H9 (cell line): ENCODE data around the gene CCNG1. TPM values are rescaled to one million over a fixed set of nuclear protein-coding genes. Genes with fewer than 3 reads are reported as not detected.

Source experiments
- DNase-seq: peaks from one replicate; pipeline ENCODE4 v3.0.0-alpha.2; 2017
- H2AFZ ChIP-seq: one replicate; pipeline ENCODE4 v1.6.1; 2013; ENCODE audit warnings: mild to moderate bottlenecking, low read length, control low read depth, moderate library complexity
- H2AK5ac ChIP-seq: 2 replicates; pipeline ENCODE4 v1.6.1; 2013; ENCODE audit warnings: low read length, control low read depth, mixed read lengths; ENCODE audit not compliant: insufficient read length
- H2BK120ac ChIP-seq: one replicate; pipeline ENCODE4 v1.6.1; 2013; ENCODE audit warnings: low read depth, mild to moderate bottlenecking, low read length, control low read depth, inconsistent platforms; ENCODE audit not compliant: poor library complexity, severe bottlenecking
- H2BK12ac ChIP-seq: 2 replicates; pipeline ENCODE4 v1.6.1; 2013; ENCODE audit warnings: low read length, control low read depth, mixed read lengths, low read depth; ENCODE audit not compliant: insufficient read length
- H2BK15ac ChIP-seq: 2 replicates; pipeline ENCODE4 v1.6.1; 2013; ENCODE audit warnings: low read depth, low read length, control low read depth
- H2BK20ac ChIP-seq: one replicate; pipeline ENCODE4 v1.6.1; 2013; ENCODE audit warnings: low read depth, mild to moderate bottlenecking, low read length, control low read depth, inconsistent platforms; ENCODE audit not compliant: poor library complexity, severe bottlenecking
- H2BK5ac ChIP-seq: 2 replicates; pipeline ENCODE4 v1.6.1; 2013; ENCODE audit warnings: low read length, control low read depth, mixed read lengths; ENCODE audit not compliant: insufficient read length
- H3K14ac ChIP-seq: 2 replicates; pipeline ENCODE4 v1.6.1; 2013; ENCODE audit warnings: low read length, control low read depth; ENCODE audit not compliant: insufficient read depth
- H3K18ac ChIP-seq: 2 replicates; pipeline ENCODE4 v1.6.1; 2013; ENCODE audit warnings: low read depth, mild to moderate bottlenecking, mixed read lengths, low read length, control low read depth; ENCODE audit not compliant: insufficient read length
- H3K23ac ChIP-seq: 2 replicates; pipeline ENCODE4 v1.6.1; 2013; ENCODE audit warnings: low read length, control low read depth, mixed read lengths, low read depth; ENCODE audit not compliant: insufficient read length
- H3K23me2 ChIP-seq: 2 replicates; pipeline ENCODE4 v1.6.1; 2013; ENCODE audit warnings: low read depth, mild to moderate bottlenecking, mixed read lengths, low read length, control low read depth; ENCODE audit not compliant: insufficient read length, poor library complexity, severe bottlenecking
- H3K27ac ChIP-seq: 2 replicates; pipeline ENCODE4 v1.5.1; 2013; ENCODE audit warnings: low read length, control low read depth, mixed read lengths, low read depth; ENCODE audit not compliant: insufficient read length
- H3K27me3 ChIP-seq: 2 replicates; pipeline ENCODE4 v1.6.1; 2013; ENCODE audit warnings: low read length, control low read depth, inconsistent platforms; ENCODE audit not compliant: insufficient read depth
- H3K4ac ChIP-seq: 2 replicates; pipeline ENCODE4 v1.6.1; 2013; ENCODE audit warnings: low read depth, mild to moderate bottlenecking, control low read depth, inconsistent platforms, low read length, moderate library complexity
- H3K4me1 ChIP-seq: 2 replicates; pipeline ENCODE4 v1.6.1; 2013; ENCODE audit warnings: low read length, control low read depth, inconsistent platforms; ENCODE audit not compliant: insufficient read depth
- H3K4me2 ChIP-seq: 2 replicates; pipeline ENCODE4 v1.6.1; 2013; ENCODE audit warnings: low read length, control low read depth, mixed read lengths; ENCODE audit not compliant: insufficient read length, insufficient read depth
- H3K56ac ChIP-seq: 2 replicates; pipeline ENCODE4 v1.6.1; 2013; ENCODE audit warnings: low read depth, mild to moderate bottlenecking, mixed read lengths, low read length, control low read depth; ENCODE audit not compliant: insufficient read length
- H3K79me1 ChIP-seq: 2 replicates; pipeline ENCODE4 v1.6.1; 2013; ENCODE audit warnings: low read depth, mild to moderate bottlenecking, moderate library complexity, low read length, control low read depth, inconsistent platforms; ENCODE audit not compliant: insufficient read depth, poor library complexity, severe bottlenecking
- H3K79me2 ChIP-seq: 2 replicates; pipeline ENCODE4 v1.6.1; 2013; ENCODE audit warnings: low read length, control low read depth, inconsistent platforms; ENCODE audit not compliant: insufficient read depth
- H3K9ac ChIP-seq: 2 replicates; pipeline ENCODE4 v1.6.1; 2013; ENCODE audit warnings: low read length, control low read depth, mixed read lengths; ENCODE audit not compliant: insufficient read length; ENCODE audit errors: extremely low read depth
- H3K9me3 ChIP-seq: one replicate; pipeline ENCODE4 v1.6.1; 2013; ENCODE audit warnings: low read depth, low read length, inconsistent platforms; ENCODE audit not compliant: control insufficient read depth
- H3T11ph ChIP-seq: one replicate; pipeline ENCODE4 v1.6.1; 2013; ENCODE audit warnings: mild to moderate bottlenecking, low read length, control low read depth, inconsistent platforms
- H4K20me1 ChIP-seq: one replicate; pipeline ENCODE4 v1.6.1; 2013; ENCODE audit not compliant: control insufficient read depth, insufficient read length, insufficient read depth
- H4K5ac ChIP-seq: 2 replicates; pipeline ENCODE4 v1.6.1; 2013; ENCODE audit warnings: low read depth, mild to moderate bottlenecking, mixed read lengths, low read length, control low read depth; ENCODE audit not compliant: insufficient read length
- H4K8ac ChIP-seq: replicated peaks from 2 replicates; pipeline ENCODE4 v1.6.1; 2013; ENCODE audit warnings: low read length, control low read depth, mixed read lengths, low read depth; ENCODE audit not compliant: insufficient read length
- H4K91ac ChIP-seq: 2 replicates; pipeline ENCODE4 v1.6.1; 2013; ENCODE audit warnings: low read depth, mild to moderate bottlenecking, moderate library complexity, mixed read lengths, low read length, control low read depth; ENCODE audit not compliant: insufficient read length
- H3K27ac Mint-ChIP-seq, 3 experiments: 2 replicates in 2 of 3; 3 replicates in 1 of 3; pipeline ENCODE4 v1.8.0; 2020 to 2021; ENCODE audit warnings: mixed read lengths in 3 of 3, mild to moderate bottlenecking in 1 of 3, moderate library complexity in 1 of 3
- H3K27me3 Mint-ChIP-seq: 2 replicates; pipeline ENCODE4 v1.8.0; 2021; ENCODE audit warnings: low read depth, mild to moderate bottlenecking, moderate library complexity, mixed read lengths
- H3K36me3 Mint-ChIP-seq, 3 experiments: 2 replicates in 2 of 3; 3 replicates in 1 of 3; pipeline ENCODE4 v1.8.0; 2020 to 2021; ENCODE audit warnings: low read depth in 3 of 3, mixed read lengths in 3 of 3; ENCODE audit not compliant: insufficient read depth in 1 of 3
- H3K4me1 Mint-ChIP-seq, 2 experiments: 2 replicates each; pipeline ENCODE4 v1.8.0; 2020; ENCODE audit warnings: mixed read lengths in 2 of 2
- H3K4me3 Mint-ChIP-seq, 2 experiments: 2 replicates in 1 of 2; 3 replicates in 1 of 2; pipeline ENCODE4 v1.8.0; 2020 to 2021; ENCODE audit warnings: mild to moderate bottlenecking in 2 of 2, mixed read lengths in 2 of 2, moderate library complexity in 1 of 2
- H3K9me3 Mint-ChIP-seq, 2 experiments: 2 replicates in 1 of 2; 3 replicates in 1 of 2; pipeline ENCODE4 v1.8.0; 2020; ENCODE audit warnings: mild to moderate bottlenecking in 2 of 2, mixed read lengths in 2 of 2, moderate library complexity in 1 of 2
- WGBS: extraction: QIAGEN DNeasy Blood & Tissue Kit; methylation state at CpG from one replicate; pipeline ENCODE4 v1.1.7; 2013; ENCODE audit warnings: missing lambda C conversion rate, low lambda C conversion rate, mixed read lengths; ENCODE audit not compliant: insufficient read length; ENCODE audit errors: extremely low coverage; 5-methylcytosine and 5-hydroxymethylcytosine counted together
- total RNA-seq: library from RNA; stranded (reverse); gene quantifications from 2 replicates; pipeline ENCODE4 v1.2.1, GENCODE V29; 2021
- TF ChIP-seq, protein P1 (sequence below): fragments of 200-600 bp; sonication (generic); conservative IDR thresholded peaks from 3 replicates; pipeline ENCODE4 v1.8.0; 2021; ENCODE audit warnings: antibody characterized with exemption, mild to moderate bottlenecking

Gene CCNG1
- total RNA-seq, 1 experiment from 2014 or later, result 521 TPM

DNA sequence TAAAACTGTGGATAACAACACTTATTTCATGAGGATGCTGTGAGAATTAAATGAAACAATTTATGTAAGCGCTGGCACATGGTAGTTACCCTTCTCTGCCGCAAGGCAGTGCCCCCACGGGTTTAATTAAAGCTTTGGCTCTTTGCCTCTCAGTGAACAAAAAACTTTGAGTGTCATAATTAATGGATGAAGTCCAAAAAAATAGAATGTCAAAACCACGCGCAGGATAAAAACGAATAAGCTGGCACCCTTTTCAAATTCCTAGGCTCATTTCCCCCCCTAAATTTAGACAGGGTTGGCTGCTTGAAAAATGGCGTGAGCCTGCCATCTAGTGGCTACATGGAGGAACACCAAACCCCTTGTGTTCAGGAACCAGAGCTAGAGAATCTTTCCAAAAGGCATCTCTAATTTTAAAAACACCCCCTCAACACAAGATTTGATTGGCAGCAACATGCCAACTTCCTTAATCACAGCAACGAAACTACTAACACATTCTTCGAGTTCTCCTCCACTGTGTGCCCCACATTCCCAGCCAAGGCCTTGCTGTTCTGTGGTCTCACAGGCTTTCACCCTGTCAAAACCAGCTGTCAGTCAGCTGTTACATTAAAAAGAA is 29.0 kb upstream of the CCNG1 start:
- Histone ChIP-seq H3K14ac (no peak overlapping the region), H2BK20ac (no peak overlapping the region), H4K91ac (no peak overlapping the region), H4K8ac (no peak overlapping the region), H3K9me3 (no peaks in the 10 kb centered on the region), H3K79me2 (no peaks in the 10 kb centered on the region), H3T11ph (no peak overlapping the region), H3K4ac (no peak overlapping the region), H2BK120ac (no peak overlapping the region), H2AK5ac (no peak overlapping the region), H3K18ac (no peak overlapping the region), H2BK12ac (no peak overlapping the region), H3K9ac (no peak overlapping the region), H2AFZ (no peak overlapping the region), H3K23me2 (no peaks in the 10 kb centered on the region), H4K20me1 (no peaks in the 10 kb centered on the region), H3K79me1 (no peaks in the 10 kb centered on the region), H3K23ac (no peak overlapping the region), H2BK15ac (no peak overlapping the region), H3K4me1 (no peaks in the 10 kb centered on the region), H2BK5ac (no peak overlapping the region), H3K27me3 (no peaks in the 10 kb centered on the region), H3K56ac (no peak overlapping the region), H3K27ac (no peak overlapping the region), H3K4me2 (no peak overlapping the region), H4K5ac (no peak overlapping the region)
- Mint-ChIP-seq H3K27ac (0 out of 7 replicates have a peak overlapping the region, but pooled peaks of 1 of the 3 experiments have one; percentile 7), H3K27me3 (no peaks in the 10 kb centered on the region; the same call in 1 of the 2 replicates), H3K9me3 (peaks cover 0 to under 1% of the 10 kb centered on the region in 2 experiments; a peak in 1 of 5 replicates), H3K4me3 (no peak overlapping the region; a peak in 1 of 5 replicates), H3K36me3 (no peaks in the 10 kb centered on the region; a peak in 1 of 7 replicates), H3K4me1 (peaks cover 5 to 6% of the 10 kb centered on the region in 2 experiments; a peak in 3 of 4 replicates)
- DNase-seq, result peak; percentile 43
- no CpG with 5 or more reads among the region's 9 CpGs for WGBS
- TF ChIP-seq, protein P1, sequence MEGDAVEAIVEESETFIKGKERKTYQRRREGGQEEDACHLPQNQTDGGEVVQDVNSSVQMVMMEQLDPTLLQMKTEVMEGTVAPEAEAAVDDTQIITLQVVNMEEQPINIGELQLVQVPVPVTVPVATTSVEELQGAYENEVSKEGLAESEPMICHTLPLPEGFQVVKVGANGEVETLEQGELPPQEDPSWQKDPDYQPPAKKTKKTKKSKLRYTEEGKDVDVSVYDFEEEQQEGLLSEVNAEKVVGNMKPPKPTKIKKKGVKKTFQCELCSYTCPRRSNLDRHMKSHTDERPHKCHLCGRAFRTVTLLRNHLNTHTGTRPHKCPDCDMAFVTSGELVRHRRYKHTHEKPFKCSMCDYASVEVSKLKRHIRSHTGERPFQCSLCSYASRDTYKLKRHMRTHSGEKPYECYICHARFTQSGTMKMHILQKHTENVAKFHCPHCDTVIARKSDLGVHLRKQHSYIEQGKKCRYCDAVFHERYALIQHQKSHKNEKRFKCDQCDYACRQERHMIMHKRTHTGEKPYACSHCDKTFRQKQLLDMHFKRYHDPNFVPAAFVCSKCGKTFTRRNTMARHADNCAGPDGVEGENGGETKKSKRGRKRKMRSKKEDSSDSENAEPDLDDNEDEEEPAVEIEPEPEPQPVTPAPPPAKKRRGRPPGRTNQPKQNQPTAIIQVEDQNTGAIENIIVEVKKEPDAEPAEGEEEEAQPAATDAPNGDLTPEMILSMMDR, result peak; percentile 91
